Right renal cortex interstitium (tissue), 3 donors: ENCODE data around the gene FAM161A. TPM values are rescaled to one million over a fixed set of nuclear protein-coding genes. Genes with fewer than 3 reads are reported as not detected.

Experiments
- DNase-seq, 3 donors: peaks; one replicate each; pipeline ENCODE4 v3.0.0-alpha.2; 2013; ENCODE audit warnings: low read depth in 3 of 3, low spot score in 2 of 3
- polyA plus RNA-seq, 3 donors: library from polyadenylated mRNA; unstranded; fragments of 120-200 nt; gene quantifications; one replicate each; pipeline ENCODE4 v1.2.1, GENCODE V29; 2013; ENCODE audit not compliant: insufficient read length in 3 of 3

FAM161A gene
- polyA plus RNA-seq, 3 donors: 15.9 to 16.7 (median 16.3) TPM

GRCh38 chr2:61787941-61788563, 65.8 kb downstream of the FAM161A start:
- DNase-seq: no peak

- no peak for DNase-seq
These were observed 67.0 kb downstream of the FAM161A start for GRCh38 chr2:61786876-61787275.

GRCh38 chr2:61785583-61785982, 68.3 kb downstream of the FAM161A start:
- no peak for DNase-seq

GRCh38 chr2:61784643-61785042, 69.2 kb downstream of the FAM161A start:
- DNase-seq: no peak

GRCh38 chr2:61775956-61776570, 77.8 kb downstream of the FAM161A start:
- DNase-seq: no peak

Other genes starting within 250 kb of the FAM161A start
- gene CCT4, start 34.6 kb upstream of the FAM161A start, polyA plus RNA-seq: 100 to 1,000 TPM; 182 to 190 (median 186) TPM
- gene COMMD1, start 51.6 kb upstream of the FAM161A start, polyA plus RNA-seq: 10 to 100 TPM; 56.0 to 75.3 (median 73.6) TPM